Spleen (tissue), 13 donors: Measurements from ENCODE around the gene GDF3. TPM values are rescaled to one million over a fixed set of nuclear protein-coding genes. Genes with fewer than 3 reads are reported as not detected.
A peak's percentile ranks its signal among the peaks of the same experiment; 100 is the strongest.
"Not testable (repeated sequence)": the region's sequence is repeated elsewhere in the genome, so short reads cannot be mapped to it uniquely, and the experiment has no call there.

Source experiments
- DNase-seq: peaks from one replicate; pipeline ENCODE4 v3.0.0-alpha.2; 2020
- H3K27ac ChIP-seq, 8 donors: fragments of 200-600 bp; sonication (generic) in 7 of 8; 1 replicate in 4 of 8; 2 replicates in 4 of 8; pipeline versions ENCODE4 v1.5.0 to v1.8.0; 2016 to 2021; ENCODE audit warnings: inconsistent platforms in 4 of 8, mild to moderate bottlenecking in 4 of 8, moderate library complexity in 1 of 8
- H3K27me3 ChIP-seq, 7 donors: fragments of 200-600 bp; sonication (generic) in 6 of 7; replicated peaks in 1 of 7; 1 replicate in 4 of 7; 2 replicates in 3 of 7; pipeline versions ENCODE4 v1.5.0 to v1.8.0; 2016 to 2021; ENCODE audit warnings: inconsistent platforms in 3 of 7, mild to moderate bottlenecking in 1 of 7
- H3K36me3 ChIP-seq, 6 donors: fragments of 200-600 bp; sonication (generic) in 5 of 6; 1 replicate in 4 of 6; 2 replicates in 2 of 6; pipeline versions ENCODE4 v1.5.0 to v1.8.0; 2016 to 2021; ENCODE audit warnings: inconsistent platforms in 2 of 6
- H3K4me1 ChIP-seq, 6 donors: fragments of 200-600 bp; sonication (generic) in 5 of 6; 1 replicate in 3 of 6; 2 replicates in 3 of 6; pipeline versions ENCODE4 v1.5.0 to v1.8.0; 2016 to 2021; ENCODE audit warnings: inconsistent platforms in 3 of 6
- H3K4me3 ChIP-seq, 8 donors: fragments of 200-600 bp; sonication (generic) in 7 of 8; 1 replicate in 4 of 8; 2 replicates in 4 of 8; pipeline versions ENCODE4 v1.5.0 to v1.8.0; 2016 to 2021; ENCODE audit warnings: inconsistent platforms in 4 of 8, mild to moderate bottlenecking in 4 of 8, moderate library complexity in 2 of 8
- H3K9me3 ChIP-seq, 8 donors: fragments of 200-600 bp; sonication (generic) in 7 of 8; 1 replicate in 4 of 8; 2 replicates in 4 of 8; pipeline versions ENCODE4 v1.5.0 to v1.8.0; 2016 to 2021; ENCODE audit warnings: inconsistent platforms in 4 of 8
- CTCF ChIP-seq, 11 experiments: fragments of 200-600 bp in 7 of 11; fragments of 450-650 bp in 4 of 11; sonication (generic) in 4 of 11; IDR thresholded peaks in 8 of 11; conservative IDR thresholded peaks in 3 of 11; 1 replicate in 7 of 11; 2 replicates in 4 of 11; pipeline versions ENCODE4 v1.4.0 to v1.8.0; 2016 to 2021; ENCODE audit warnings: antibody characterized with exemption in 11 of 11, inconsistent platforms in 4 of 11, mild to moderate bottlenecking in 1 of 11
- POLR2A ChIP-seq, 3 donors: fragments of 450-650 bp; IDR thresholded peaks; one replicate each; pipeline ENCODE4 v1.5.1; 2017; ENCODE audit warnings: antibody characterized with exemption in 3 of 3, mild to moderate bottlenecking in 1 of 3
- POLR2AphosphoS5 ChIP-seq, 3 donors: sonication (generic); formaldehyde crosslinking; IDR thresholded peaks; one replicate each; pipeline ENCODE4 v1.5.1; 2017; ENCODE audit warnings: antibody characterized with exemption in 3 of 3
- WGBS, 5 donors: extraction: QIAGEN DNeasy Blood & Tissue Kit in 3 of 5; methylation state at CpG; one replicate each; pipeline versions ENCODE4 v1.1.5 to v1.1.7; 2013 to 2018; 5-methylcytosine and 5-hydroxymethylcytosine counted together
- intact Hi-C: fragments of 100-400 bp; cut with DNase I; formaldehyde crosslinking; loops from one replicate; pipeline ENCODE4 v1.15.0; 2023; ENCODE audit warnings: low total_unique reads
- long read RNA-seq, 2 donors: transcript quantifications; one replicate each; lab custom pipeline, GENCODE V29; 2026
- polyA plus RNA-seq, 3 donors: library from polyadenylated mRNA; stranded (reverse); fragments of 200-250 nt; gene quantifications; one replicate each; pipeline ENCODE4 v1.2.1, GENCODE V29; 2013
- total RNA-seq, 7 donors: library from RNA; depleted of rRNA in 3 of 7; stranded (reverse); fragments of >200 nt in 3 of 7; fragmentation: NEBNext Ultra II Directional in 4 of 7; extraction: Animal tissue kit (Norgen Biotek cat#: 25700) in 4 of 7; gene quantifications; one replicate each; pipeline versions ENCODE4 v1.1.0 to v1.2.1, GENCODE V29; 2016 to 2021
- donor health status: healthy with polysubstance abuse.
- donor health status: DM: no; HTN: no; CAD: no; lungs with moderate emphysema.
- donor health status: DM: no; HTN: no; CAD: no.
- donor health status: Bipolar disorder and iron deficiency.
- donor health status: healthy.
- donor health status: DM: no; HTN: no; CAD: no.
- donor health status: DM: yes; HTN: yes; CAD: no.

Gene GDF3
- total RNA-seq (1 to 10 TPM in 3 of 7 donors, under 1 TPM in 3, not detected in 1; 0.57 to 1.7 (median 0.97) TPM), polyA plus RNA-seq (under 1 TPM; 0.10 to 0.42 (median 0.22) TPM)
- long read RNA-seq, donor 1, partial matches to known transcripts, result 0 of 1 reads
- long read RNA-seq, donor 1, other reads (novel, unspliced or antisense), result 0 of 1 reads
- long read RNA-seq, donor 2, partial matches to known transcripts, result 0 of 1 reads
- long read RNA-seq, donor 2, other reads (novel, unspliced or antisense), result 0 of 1 reads

DNA sequence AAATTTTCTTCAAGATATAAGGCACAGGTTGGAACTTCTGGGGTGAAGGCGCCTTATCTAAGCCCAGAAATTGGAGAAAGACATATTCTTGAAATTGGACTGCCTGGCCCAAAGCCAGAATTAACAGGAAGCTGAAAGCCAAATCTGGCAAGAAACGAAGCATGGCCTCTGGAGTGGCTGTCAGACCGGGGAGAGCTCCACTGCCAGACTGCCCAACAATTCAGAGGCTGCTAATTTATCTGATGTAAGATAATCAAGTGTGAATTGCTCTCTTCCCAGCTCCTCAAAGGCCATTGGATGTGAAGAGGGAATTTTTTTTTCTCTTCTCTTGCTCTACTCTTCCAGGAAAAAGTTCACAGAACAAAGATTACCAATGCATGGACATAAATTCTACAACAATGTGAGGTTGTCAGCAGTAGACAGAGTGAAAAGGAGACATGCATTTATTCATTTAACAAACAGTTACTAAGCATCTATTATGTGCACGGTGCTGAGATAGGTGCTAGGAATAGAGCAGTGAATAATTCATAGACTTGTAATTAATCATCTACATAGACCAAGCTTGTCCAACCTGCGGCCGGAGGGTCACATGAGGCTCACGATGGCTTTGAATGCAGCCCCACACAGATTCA lies at the start of gene GDF3:
Gene GDF3, minus strand, starts transcription at position 210 of the 632 bp plus-strand sequence. Its CDS starts 47 bp downstream, at position 163.
- WGBS, 5 donors, result 13 to 37% (median 29%) methylated on average over 7 of the region's 7 CpGs
- H3K27ac ChIP-seq, result peak within 1 kb of the TSS in 7 of 8 donors; percentile 39 to 73 (median 66)
- H3K27me3 ChIP-seq, result peaks cover 0 to 14% (median 0%) of the 10 kb centered on the region in 7 donors
- DNase-seq, result no peak
- H3K9me3 ChIP-seq, result no peaks in the 10 kb centered on the region
- TF ChIP-seq CTCF (IDR thresholded peaks at IDR 0.05 in 8 of 11, conservative IDR thresholded peaks at IDR 0.05 in 3 of 11), result no peak
- peak in 1 of 3 donors; percentile 25 for TF ChIP-seq POLR2AphosphoS5 (IDR thresholded peaks at IDR 0.05)
- no peak for TF ChIP-seq POLR2A (IDR thresholded peaks at IDR 0.05)
- peaks cover 0 to 29% (median 21%) of the 10 kb centered on the region in 6 donors for H3K4me1 ChIP-seq
- H3K4me3 ChIP-seq, result peak within 1 kb of the TSS in 2 of 8 donors; percentile 7 to 42
- H3K36me3 ChIP-seq, result no peaks in the 10 kb centered on the region
- intact Hi-C loops, result no loop called here

GRCh38 chr12:7732993-7733392 lies 37.4 kb upstream of the GDF3 start:
- Histone ChIP-seq H3K36me3 (no peaks in the 10 kb centered on the region), H3K27me3 (peaks cover 0 to 7% (median 0%) of the 10 kb centered on the region in 7 donors), H3K27ac (no peak overlapping the region), H3K9me3 (no peaks in the 10 kb centered on the region), H3K4me3 (no peak overlapping the region), H3K4me1 (no peaks in the 10 kb centered on the region)
- TF ChIP-seq CTCF (IDR thresholded peaks at IDR 0.05 in 8 of 11, conservative IDR thresholded peaks at IDR 0.05 in 3 of 11) (no peak), POLR2A (IDR thresholded peaks at IDR 0.05) (no peak), POLR2AphosphoS5 (IDR thresholded peaks at IDR 0.05) (no peak)
- intact Hi-C loops, result no loop called here
- DNase-seq, result no peak
- 20 to 53% (median 36%) methylated on average over 3 of the region's 3 CpGs for WGBS, 5 donors

DNA sequence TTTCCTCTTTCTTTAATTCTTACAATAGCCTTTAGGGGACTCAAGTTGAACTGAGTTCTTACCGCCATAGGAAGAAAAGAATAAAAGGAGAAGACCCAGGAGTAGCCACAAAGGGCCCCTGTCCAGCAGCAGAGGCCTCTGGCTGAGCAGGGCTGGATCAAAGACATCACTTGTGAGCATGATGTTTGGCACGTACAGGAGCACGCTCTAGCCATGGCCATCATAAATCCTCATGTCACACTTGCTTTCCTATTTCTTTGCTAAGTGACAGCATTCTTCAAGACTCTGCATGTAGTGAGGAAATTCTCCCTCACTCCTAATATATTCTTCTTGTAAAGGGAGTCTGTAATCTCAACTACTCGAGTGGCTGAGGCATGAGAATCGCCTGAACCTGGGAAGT lies 35.9 kb upstream of the GDF3 start:
- no peak overlapping the region for H3K4me3 ChIP-seq
- no peaks in the 10 kb centered on the region for H3K9me3 ChIP-seq
- H3K4me1 ChIP-seq, result no peaks in the 10 kb centered on the region
- H3K27me3 ChIP-seq, result peaks cover 0 to 12% (median 0%) of the 10 kb centered on the region in 7 donors
- TF ChIP-seq POLR2A (IDR thresholded peaks at IDR 0.05) (no peak), POLR2AphosphoS5 (IDR thresholded peaks at IDR 0.05) (no peak), CTCF (IDR thresholded peaks at IDR 0.05 in 8 of 11, conservative IDR thresholded peaks at IDR 0.05 in 3 of 11) (no peak)
- no peak for DNase-seq
- WGBS, 5 donors, result 40 to 58% (median 50%) methylated on average over 5 of the region's 5 CpGs
- H3K36me3 ChIP-seq, result no peaks in the 10 kb centered on the region
- intact Hi-C loops, result no loop called here
- H3K27ac ChIP-seq, result no peak overlapping the region

DNA sequence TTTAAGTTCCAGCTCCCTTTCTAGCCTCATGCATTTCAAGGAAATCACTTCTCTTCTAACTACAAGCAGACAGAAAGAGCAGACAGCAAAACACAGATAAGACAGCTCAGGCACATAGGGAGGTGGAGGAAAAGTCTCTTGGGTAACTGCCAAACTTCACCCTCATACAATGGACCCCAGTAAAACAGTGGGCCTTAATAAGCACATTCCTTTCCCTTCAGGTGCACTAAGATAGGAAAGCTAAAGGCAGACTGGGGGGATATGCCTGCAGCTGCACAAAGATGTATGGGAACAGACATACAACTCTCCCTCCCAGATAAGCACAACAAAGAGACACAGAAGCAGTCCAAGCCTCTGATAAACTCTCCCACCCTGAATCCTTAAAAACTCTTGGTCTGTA lies 35.4 kb upstream of the GDF3 start:
- H3K4me1 ChIP-seq, H3K36me3 ChIP-seq, H3K27ac ChIP-seq, intact Hi-C loops, DNase-seq, H3K9me3 ChIP-seq, H3K4me3 ChIP-seq: not testable (repeated sequence)
- peaks cover 0 to 13% (median 0%) of the 10 kb centered on the region in 7 donors for H3K27me3 ChIP-seq
